HCT116 (cell line): Measurements from ENCODE around the gene PSKH1. TPM values are rescaled to one million over a fixed set of nuclear protein-coding genes. Genes with fewer than 3 reads are reported as not detected.

Experiments used
- ATAC-seq: fragments of 200-7000 bp; cut with Tn5 transposase; 2 replicates; pipeline ENCODE4 v1.9.1; 2020; ENCODE audit warnings: mild to moderate bottlenecking, moderate library complexity
- BruUV-seq: library from RNA; stranded (reverse); fragments of 400-500 nt; replicated peaks from 2 replicates; lab custom pipeline; 2021; lab: Mats Ljungman, UMichigan
- CTCF ChIA-PET: fragments of 300-600 bp; sonication (Branson Sonifier 250); formaldehyde crosslinking; loops from one replicate; lab custom pipeline; 2021; ENCODE audit warnings: antibody characterized with exemption; lab: Charles Lee
- POLR2A ChIA-PET: fragments of 300-600, 350-600 bp; sonication (Branson Sonifier 250); formaldehyde crosslinking; loops from one replicate; lab custom pipeline; 2021; ENCODE audit warnings: antibody characterized with exemption; lab: Charles Lee
- RAD21 ChIA-PET, 2 experiments: fragments of 300-600 bp; sonication (Branson Sonifier 250); formaldehyde crosslinking; loops; one replicate each; lab custom pipeline; 2023; ENCODE audit warnings: low total read pairs in 2 of 2; ENCODE audit not compliant: uncharacterized antibody in 2 of 2, unreplicated experiment in 2 of 2, low non-redundant PET in 1 of 2; lab: Charles Lee
- DNase-seq: peaks from one replicate; pipeline ENCODE4 v3.0.0-alpha.2; 2010; ENCODE audit warnings: low read depth, low spot score
- H2AFZ ChIP-seq: fragments of 200-600 bp; shearing (Covaris generic), sonication (generic); 2 replicates; pipeline ENCODE4 v1.6.1; 2017; ENCODE audit warnings: low read depth, mixed run types, mixed read lengths, antibody characterized with exemption, low read length; ENCODE audit not compliant: poor library complexity, severe bottlenecking
- H3K27ac ChIP-seq: 2 replicates; pipeline ENCODE4 v1.5.1; 2012; ENCODE audit warnings: low read depth, low read length
- H3K27me3 ChIP-seq: fragments of 200-600 bp; sonication (generic); 2 replicates; pipeline ENCODE4 v1.6.1; 2016; ENCODE audit warnings: mixed run types, low read length, mixed read lengths; ENCODE audit not compliant: insufficient read depth
- H3K36me3 ChIP-seq, 2 experiments: fragments of 200-500 bp in 1 of 2; fragments of 200-600 bp in 1 of 2; sonication (Bioruptor generic) in 1 of 2; sonication (generic) in 1 of 2; 2 replicates each; pipeline versions ENCODE4 v1.5.1 to v1.6.1; 2014 to 2016; ENCODE audit warnings: low read length in 2 of 2, inconsistent platforms in 1 of 2, mixed read lengths in 1 of 2, mixed run types in 1 of 2; ENCODE audit not compliant: insufficient read depth in 2 of 2, control insufficient read depth in 1 of 2
- H3K4me1 ChIP-seq, 2 experiments: fragments of 200-600 bp in 1 of 2; sonication (generic) in 1 of 2; 2 replicates each; pipeline versions ENCODE4 v1.5.1 to v1.6.1; 2012 to 2017; ENCODE audit warnings: low read length in 2 of 2, inconsistent platforms in 1 of 2, mild to moderate bottlenecking in 1 of 2, mixed read lengths in 1 of 2, mixed run types in 1 of 2, moderate library complexity in 1 of 2; ENCODE audit not compliant: insufficient read depth in 2 of 2, control insufficient read depth in 1 of 2
- H3K4me2 ChIP-seq: fragments of 200-600 bp; sonication (generic); 2 replicates; pipeline ENCODE4 v1.6.1; 2017; ENCODE audit warnings: mixed run types, low read length, mixed read lengths
- H3K4me3 ChIP-seq, 2 experiments: fragments of 200-600 bp in 1 of 2; sonication (generic) in 1 of 2; replicated peaks in 1 of 2; 2 replicates each; pipeline ENCODE4 v1.5.1; 2011 to 2016; ENCODE audit warnings: low read length in 2 of 2, control low read depth in 1 of 2, low read depth in 1 of 2, mild to moderate bottlenecking in 1 of 2, mixed read lengths in 1 of 2, mixed run types in 1 of 2
- H3K79me2 ChIP-seq: fragments of 200-600 bp; sonication (generic); 2 replicates; pipeline ENCODE4 v1.6.1; 2017; ENCODE audit warnings: mild to moderate bottlenecking, mixed run types, low read length, moderate library complexity, mixed read lengths; ENCODE audit not compliant: insufficient read depth
- H3K9ac ChIP-seq: fragments of 200-600 bp; sonication (generic); 2 replicates; pipeline ENCODE4 v1.6.1; 2016; ENCODE audit warnings: low read length, mixed read lengths
- H3K9me2 ChIP-seq: fragments of 200-600 bp; sonication (generic), shearing (Covaris generic); 2 replicates; pipeline ENCODE4 v1.6.1; 2017; ENCODE audit warnings: mixed run types, mild to moderate bottlenecking, moderate library complexity; ENCODE audit not compliant: insufficient read depth
- H3K9me3 ChIP-seq, 2 experiments: fragments of 200-500 bp in 1 of 2; fragments of 200-600 bp in 1 of 2; sonication (Bioruptor generic) in 1 of 2; sonication (generic) in 1 of 2; 2 replicates each; pipeline ENCODE4 v1.6.1; 2014 to 2017; ENCODE audit warnings: low read length in 2 of 2, mixed read lengths in 2 of 2, inconsistent platforms in 1 of 2, low read depth in 1 of 2, mild to moderate bottlenecking in 1 of 2, mixed run types in 1 of 2, moderate library complexity in 1 of 2; ENCODE audit not compliant: control insufficient read depth in 1 of 2, insufficient read depth in 1 of 2
- H4K20me1 ChIP-seq: fragments of 200-600 bp; sonication (generic), shearing (Covaris generic); 2 replicates; pipeline ENCODE4 v1.6.1; 2017; ENCODE audit warnings: mixed run types, mild to moderate bottlenecking, moderate library complexity; ENCODE audit not compliant: insufficient read depth
- CEBPB ChIP-seq: IDR thresholded peaks from 2 replicates; pipeline ENCODE4 v1.6.1; 2012; ENCODE audit warnings: low read depth
- EZH2 ChIP-seq: fragments of 200-600 bp; sonication (generic); IDR thresholded peaks from 2 replicates; pipeline ENCODE4 v1.6.1; 2017; ENCODE audit warnings: antibody characterized with exemption, mixed run types
- EZH2phosphoT487 ChIP-seq: fragments of 200-600 bp; IDR thresholded peaks from 2 replicates; pipeline ENCODE4 v1.6.1; 2018; ENCODE audit warnings: antibody characterized with exemption, borderline replicate concordance
- FOSL1 ChIP-seq: IDR thresholded peaks from 2 replicates; pipeline ENCODE4 v1.6.1; 2012; ENCODE audit warnings: low read depth
- JUND ChIP-seq: IDR thresholded peaks from 2 replicates; pipeline ENCODE4 v1.6.1; 2012
- POLR2A ChIP-seq: IDR thresholded peaks from 2 replicates; pipeline ENCODE4 v1.7.0; 2011; ENCODE audit warnings: borderline replicate concordance; ENCODE audit not compliant: insufficient read depth, insufficient read length; ENCODE audit errors: extremely low read depth
- SIN3A ChIP-seq: IDR thresholded peaks from 2 replicates; pipeline ENCODE4 v1.6.1; 2012; ENCODE audit warnings: low read depth
- SRF ChIP-seq: IDR thresholded peaks from 2 replicates; pipeline ENCODE4 v1.6.1; 2012; ENCODE audit warnings: low read depth
- YY1 ChIP-seq: IDR thresholded peaks from 2 replicates; pipeline ENCODE4 v1.6.1; 2011; ENCODE audit warnings: low read length, low read depth, moderate library complexity, mild to moderate bottlenecking; ENCODE audit not compliant: insufficient replicate concordance; ENCODE audit errors: extremely low read depth
- intact Hi-C: fragments of 100-400 bp; cut with micrococcal nuclease; formaldehyde crosslinking; loops from 2 replicates; pipeline ENCODE4 v1.10.0; 2022
- total RNA-seq: library from RNA; stranded (reverse); gene quantifications from one replicate; pipeline ENCODE4 v1.2.1, GENCODE V29; 2021; ENCODE audit not compliant: unreplicated experiment
- TF ChIP-seq, protein P1 (sequence below): IDR thresholded peaks from 2 replicates; pipeline ENCODE4 v1.6.1; 2012
- TF ChIP-seq, protein P2 (sequence below): IDR thresholded peaks from 2 replicates; pipeline ENCODE4 v1.6.1; 2011; ENCODE audit warnings: mild to moderate bottlenecking, low read length, moderate library complexity; ENCODE audit not compliant: insufficient replicate concordance; ENCODE audit errors: extremely low read depth

PSKH1 gene
- total RNA-seq, 1 experiment from 2014 or later, result 16.2 TPM

DNA sequence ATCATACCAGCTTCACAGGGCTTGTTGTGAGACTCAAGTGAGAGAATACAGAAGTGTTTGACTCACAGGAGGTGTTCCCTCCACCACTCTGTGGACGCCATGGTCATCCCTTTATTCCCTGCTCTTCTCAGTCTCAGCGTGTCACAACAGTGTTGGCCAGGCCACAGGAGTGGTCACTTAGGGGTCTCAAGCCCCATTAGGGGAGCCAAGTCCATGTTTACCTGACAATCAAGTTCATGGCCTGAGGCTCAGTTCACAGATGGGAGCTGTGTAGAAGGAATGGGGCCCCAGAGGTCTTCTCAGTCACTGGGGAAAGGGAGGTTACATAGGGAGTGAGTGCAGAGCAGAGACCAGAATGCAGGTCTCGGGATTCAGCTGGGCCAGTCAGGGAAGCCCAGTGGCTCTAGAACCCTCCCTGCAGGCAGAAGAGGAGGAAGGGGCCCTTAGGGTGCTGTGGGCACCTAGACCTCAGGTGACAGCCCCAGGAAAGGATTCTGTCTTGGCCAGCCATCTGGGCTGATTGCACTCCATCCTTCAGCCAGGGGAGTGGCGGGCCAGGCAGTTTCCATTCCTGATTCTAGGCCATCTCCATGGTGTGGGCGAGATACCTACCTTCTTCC, 36.0 kb upstream of the PSKH1 start:
- H4K20me1 ChIP-seq, result peaks cover 9% of the 10 kb centered on the region; the same call in 1 of the 2 replicates
- no peak overlapping the region for H3K4me3 ChIP-seq
- H3K36me3 ChIP-seq, result peaks cover 0 to 17% of the 10 kb centered on the region in 2 experiments; a peak in 1 of 4 replicates
- H3K9ac ChIP-seq, result no peak overlapping the region
- H3K9me2 ChIP-seq, result no peaks in the 10 kb centered on the region
- H3K4me2 ChIP-seq, result peak overlapping the region; percentile 31; the same call in 1 of the 2 replicates
- H2AFZ ChIP-seq, result no peak overlapping the region
- DNase-seq (no peak), ATAC-seq (no peak; the same call in 1 of the 2 replicates)
- TF ChIP-seq POLR2A (no peak), EZH2 (no peak), SIN3A (no peak), YY1 (no peak)
- TF ChIP-seq, protein P1, sequence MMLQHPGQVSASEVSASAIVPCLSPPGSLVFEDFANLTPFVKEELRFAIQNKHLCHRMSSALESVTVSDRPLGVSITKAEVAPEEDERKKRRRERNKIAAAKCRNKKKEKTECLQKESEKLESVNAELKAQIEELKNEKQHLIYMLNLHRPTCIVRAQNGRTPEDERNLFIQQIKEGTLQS, result no peak
- peak overlapping the region; percentile 10; the same call in 1 of the 2 replicates for H3K27ac ChIP-seq
- CTCF ChIA-PET, result no interaction called here
- intact Hi-C loops, result no loop called here
- RAD21 ChIA-PET, result no interaction called here
- H3K9me3 ChIP-seq, result no peaks in the 10 kb centered on the region
- BruUV-seq, result no TSS peak
- H3K79me2 ChIP-seq, result peaks cover 97% of the 10 kb centered on the region
- H3K4me1 ChIP-seq, result peaks cover 13 to 47% of the 10 kb centered on the region in 2 experiments; a peak in 3 of 4 replicates
- POLR2A ChIA-PET, result no interaction called here
- no peaks in the 10 kb centered on the region for H3K27me3 ChIP-seq

DNA sequence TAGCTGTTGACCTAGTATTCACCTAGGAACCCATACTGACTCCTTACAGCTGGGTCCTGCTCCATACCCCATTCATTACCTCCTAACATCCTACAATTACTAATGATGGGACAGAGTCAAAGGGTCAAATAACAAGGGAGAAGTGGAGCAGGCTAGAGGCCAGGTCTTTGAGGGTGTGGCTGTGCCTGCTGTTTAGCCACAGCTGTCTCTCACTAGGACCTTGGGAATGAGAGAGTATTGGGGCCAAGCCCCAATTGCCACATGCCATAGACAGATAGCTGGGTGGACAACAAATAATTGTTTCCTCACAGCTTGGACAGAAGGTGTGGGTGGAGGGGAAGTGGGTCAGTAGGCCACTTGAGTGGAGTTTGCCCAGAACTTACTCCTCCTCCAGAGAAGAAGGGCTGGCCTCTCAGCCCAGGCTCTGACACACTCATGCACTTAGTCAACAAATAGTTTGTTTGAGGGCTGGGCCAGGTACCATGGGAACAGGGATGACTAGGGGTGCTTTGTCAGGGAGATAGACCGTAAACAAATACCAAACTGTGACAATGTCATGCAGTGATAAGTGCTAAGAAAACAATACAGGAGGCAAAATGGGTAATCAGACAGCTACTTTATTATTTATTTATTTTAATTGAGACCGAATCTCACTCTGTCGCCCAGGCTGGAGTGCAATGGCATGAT, 35.4 kb upstream of the PSKH1 start:
- TF ChIP-seq EZH2phosphoT487, result no peak
- TF ChIP-seq JUND, result no peak; the same call in 1 of the 2 replicates
- TF ChIP-seq FOSL1, result no peak
- no peak for TF ChIP-seq SRF
- no peak for TF ChIP-seq EZH2
- no peak for TF ChIP-seq CEBPB
- TF ChIP-seq, protein P2, sequence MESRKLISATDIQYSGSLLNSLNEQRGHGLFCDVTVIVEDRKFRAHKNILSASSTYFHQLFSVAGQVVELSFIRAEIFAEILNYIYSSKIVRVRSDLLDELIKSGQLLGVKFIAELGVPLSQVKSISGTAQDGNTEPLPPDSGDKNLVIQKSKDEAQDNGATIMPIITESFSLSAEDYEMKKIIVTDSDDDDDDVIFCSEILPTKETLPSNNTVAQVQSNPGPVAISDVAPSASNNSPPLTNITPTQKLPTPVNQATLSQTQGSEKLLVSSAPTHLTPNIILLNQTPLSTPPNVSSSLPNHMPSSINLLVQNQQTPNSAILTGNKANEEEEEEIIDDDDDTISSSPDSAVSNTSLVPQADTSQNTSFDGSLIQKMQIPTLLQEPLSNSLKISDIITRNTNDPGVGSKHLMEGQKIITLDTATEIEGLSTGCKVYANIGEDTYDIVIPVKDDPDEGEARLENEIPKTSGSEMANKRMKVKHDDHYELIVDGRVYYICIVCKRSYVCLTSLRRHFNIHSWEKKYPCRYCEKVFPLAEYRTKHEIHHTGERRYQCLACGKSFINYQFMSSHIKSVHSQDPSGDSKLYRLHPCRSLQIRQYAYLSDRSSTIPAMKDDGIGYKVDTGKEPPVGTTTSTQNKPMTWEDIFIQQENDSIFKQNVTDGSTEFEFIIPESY, result no peak
- TF ChIP-seq, all 23 proteins: peak for 0
- Histone ChIP-seq H3K4me1 (peaks cover 14 to 54% of the 10 kb centered on the region in 2 experiments; a peak in 3 of 4 replicates), H3K4me3 (no peak overlapping the region), H4K20me1 (peaks cover 9% of the 10 kb centered on the region; the same call in 1 of the 2 replicates), H3K36me3 (peaks cover 0 to 17% of the 10 kb centered on the region in 2 experiments; a peak in 1 of 4 replicates), H3K9ac (no peak overlapping the region), H3K9me2 (no peaks in the 10 kb centered on the region), H3K79me2 (peaks cover 98% of the 10 kb centered on the region), H3K27ac (no peak overlapping the region), H2AFZ (no peak overlapping the region), H3K4me2 (peak overlapping the region; percentile 31), H3K9me3 (no peaks in the 10 kb centered on the region), H3K27me3 (no peaks in the 10 kb centered on the region)
- ChIA-PET CTCF (no interaction called here), POLR2A (no interaction called here), RAD21 (no interaction called here)
- intact Hi-C loops, result no loop called here
- DNase-seq, result no peak
- peak; percentile 67 for ATAC-seq
- BruUV-seq, result no TSS peak
